ENCODE data around the gene FPR3.

FPR3 gene

DNA sequence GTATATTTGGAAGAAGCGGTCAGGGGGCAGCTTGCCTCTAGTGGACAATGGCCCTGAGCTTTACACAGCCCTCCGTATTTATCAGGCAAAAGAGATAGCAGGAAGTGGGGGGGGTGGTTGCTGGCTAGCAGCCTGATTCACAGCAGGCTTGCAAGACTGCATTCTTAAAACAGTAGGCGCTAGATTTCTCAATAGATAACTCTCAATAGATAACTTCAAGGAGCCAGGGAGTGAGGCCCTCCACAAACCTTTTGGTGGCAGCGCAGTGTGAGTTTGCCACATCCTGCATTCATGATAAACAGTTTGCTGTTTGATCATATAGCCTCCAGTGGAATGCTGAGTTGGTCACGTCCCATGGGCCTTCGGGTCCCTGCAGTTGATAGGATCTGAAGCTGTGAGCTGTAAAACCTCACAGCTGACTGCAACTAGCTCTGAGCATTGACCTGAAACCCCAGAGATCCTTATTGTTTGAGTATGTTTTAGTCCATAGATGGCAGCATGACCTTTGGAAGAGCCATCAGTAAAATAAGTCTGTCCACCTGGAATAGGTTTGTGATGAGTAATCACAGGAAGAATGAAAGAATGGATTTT lies 12.2 kb downstream of the FPR3 start:
- no peak for DNase-seq (ENCODE audit: low read depth in 2 of 2)

DNA sequence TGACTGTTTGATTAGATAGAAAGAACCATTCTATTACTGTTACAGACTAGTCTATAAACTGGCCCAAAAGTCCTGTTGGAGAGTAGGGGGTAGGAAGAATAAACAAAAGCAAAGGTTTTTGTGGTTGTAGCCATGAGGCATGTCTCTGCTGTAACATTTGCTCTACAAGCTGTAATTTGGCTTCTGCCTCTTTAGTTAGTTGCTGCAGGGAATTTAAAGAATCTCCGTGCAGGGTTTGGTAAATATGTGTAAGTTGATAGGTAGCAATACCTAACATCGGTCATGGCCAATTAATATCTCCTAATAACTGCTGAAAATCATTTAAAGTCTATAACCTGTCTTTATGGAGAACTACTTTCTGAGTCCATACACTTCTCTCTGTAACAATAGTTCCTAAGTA lies 13.0 kb downstream of the FPR3 start:
- DNase-seq (ENCODE audit: low read depth in 2 of 2) = no peak

DNA sequence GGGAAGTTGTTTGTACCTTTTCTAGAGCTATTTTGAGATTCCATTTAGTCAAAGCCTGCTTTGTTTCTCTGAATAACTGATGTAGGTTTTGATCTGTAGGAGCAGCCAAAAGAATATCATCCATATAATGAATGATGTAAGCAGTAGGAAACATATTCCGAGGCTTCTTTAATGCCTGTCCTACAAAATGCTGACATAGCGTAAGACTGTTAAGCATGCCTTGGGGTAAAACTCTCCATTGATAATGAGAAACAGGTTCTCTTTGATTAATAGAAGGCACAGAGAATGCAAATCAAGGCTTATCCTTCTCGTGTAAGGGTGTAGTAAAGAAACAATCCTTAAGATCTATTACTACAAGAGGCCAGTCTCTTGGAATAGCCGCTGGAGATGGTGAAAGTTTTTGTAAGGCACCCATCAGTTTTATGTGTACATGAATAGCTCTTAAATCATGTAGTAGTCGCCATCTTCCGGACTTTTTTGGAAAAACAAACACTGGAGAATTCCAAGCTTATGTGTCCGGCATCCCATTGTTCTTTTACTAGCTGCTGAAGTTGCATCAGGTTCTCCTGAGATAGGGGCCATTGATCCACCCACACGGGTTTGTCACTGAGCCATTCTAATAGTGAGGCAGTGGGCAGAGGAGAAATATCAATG lies 13.5 kb downstream of the FPR3 start:
- no peak for DNase-seq (ENCODE audit: low read depth in 2 of 2)

DNA sequence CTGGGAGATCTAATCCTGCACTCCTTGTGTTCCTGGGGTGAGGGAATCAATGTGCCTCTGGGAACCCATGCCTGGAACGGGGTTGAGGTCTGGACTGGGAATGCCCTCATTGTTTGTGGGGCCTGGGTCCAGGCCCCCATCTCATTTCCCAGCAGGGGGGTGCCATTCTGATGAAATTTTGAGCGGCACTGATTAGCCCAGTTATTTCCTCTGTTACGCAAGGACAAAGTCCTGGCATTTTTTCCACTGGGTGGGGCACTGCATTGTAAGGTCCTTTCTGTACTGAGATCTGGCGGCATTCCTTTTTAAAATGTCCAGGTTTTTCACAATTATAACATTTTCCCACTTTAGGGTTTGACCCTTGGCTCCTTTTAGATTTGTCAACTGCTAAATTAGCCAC lies 14.8 kb downstream of the FPR3 start:
- DNase-seq (ENCODE audit: low read depth in 2 of 2) = no peak

DNA sequence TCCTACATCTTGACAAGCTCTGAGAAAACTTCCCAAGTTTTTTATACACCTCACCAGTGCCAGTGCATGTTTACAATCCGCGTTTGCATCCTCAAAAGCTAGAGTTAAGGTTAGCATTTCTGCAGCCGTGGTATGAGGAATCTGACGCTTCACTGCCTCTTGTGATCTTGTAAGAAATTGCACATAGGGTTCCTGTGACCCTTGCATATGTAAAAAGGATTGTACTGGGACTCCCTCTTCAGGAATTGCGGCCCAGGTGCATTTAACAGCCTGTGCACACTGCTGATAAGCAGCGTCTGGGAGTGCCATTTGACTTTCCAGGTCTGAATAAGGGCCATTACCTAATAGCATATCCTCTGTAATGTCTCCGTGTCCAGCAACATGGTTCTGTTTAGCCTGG lies 15.3 kb downstream of the FPR3 start:
- DNase-seq (ENCODE audit: low read depth in 2 of 2) = no peak

DNA sequence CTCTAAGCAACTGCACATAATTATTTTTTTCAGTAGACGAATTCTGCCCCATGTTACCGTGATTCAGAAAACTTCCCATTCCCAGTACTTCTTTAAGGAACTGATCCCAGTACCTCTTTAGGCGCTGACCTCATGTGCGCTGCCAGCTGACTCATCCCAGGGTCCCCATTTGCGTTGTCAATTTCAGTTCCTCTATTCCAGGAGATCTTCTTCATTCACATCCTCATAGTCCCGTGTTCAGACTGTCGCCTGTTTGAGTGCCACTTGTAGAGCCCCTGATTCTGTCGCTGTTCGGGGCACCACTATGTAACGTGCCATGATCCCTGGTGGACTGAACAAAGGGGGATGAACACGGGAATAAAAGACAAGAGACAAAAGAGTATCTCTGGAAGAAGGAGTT lies 16.4 kb downstream of the FPR3 start:
- no peak for DNase-seq (ENCODE audit: low read depth in 2 of 2)

DNA sequence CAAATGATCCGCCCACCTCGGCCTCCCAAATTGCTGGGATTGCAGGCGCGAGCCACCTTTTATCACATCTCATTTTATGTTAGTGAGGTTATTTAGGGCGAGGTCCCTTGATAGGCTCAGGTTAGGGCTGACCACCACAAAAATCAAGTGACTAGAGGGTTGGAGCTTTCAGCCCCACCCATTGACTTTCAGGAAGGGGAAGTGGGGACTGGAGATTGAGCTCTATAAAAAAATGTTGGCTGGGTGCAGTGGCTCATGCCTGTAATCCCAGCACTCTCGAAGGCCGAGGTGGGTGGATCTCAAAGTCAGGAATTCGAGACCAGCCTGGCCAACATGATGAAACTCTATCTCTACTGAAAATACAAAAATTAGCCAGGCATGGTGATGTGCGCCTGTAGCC lies 20.1 kb downstream of the FPR3 start:
- no peak for DNase-seq (ENCODE audit: low read depth in 2 of 2)

DNA sequence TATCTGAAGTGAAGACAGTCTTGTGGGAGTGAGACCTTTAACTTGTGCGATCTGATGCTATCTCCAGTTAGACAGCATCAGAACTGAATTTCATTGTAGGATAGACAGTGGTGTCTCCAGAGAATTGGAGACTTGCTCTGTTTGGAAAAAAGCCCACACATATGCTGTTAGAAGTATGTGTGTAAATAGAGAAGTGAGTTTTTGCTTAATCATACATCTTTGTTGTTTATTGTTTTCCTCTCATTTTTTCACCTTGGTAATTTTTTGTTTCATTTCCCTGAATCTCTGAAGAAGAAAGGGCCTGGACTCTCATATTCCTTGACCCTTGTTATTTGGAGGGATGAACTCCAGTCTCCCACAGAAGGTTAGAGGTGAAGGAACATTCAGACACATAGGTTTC lies 21.8 kb downstream of the FPR3 start:
- DNase-seq (ENCODE audit: low read depth in 2 of 2) = no peak

DNA sequence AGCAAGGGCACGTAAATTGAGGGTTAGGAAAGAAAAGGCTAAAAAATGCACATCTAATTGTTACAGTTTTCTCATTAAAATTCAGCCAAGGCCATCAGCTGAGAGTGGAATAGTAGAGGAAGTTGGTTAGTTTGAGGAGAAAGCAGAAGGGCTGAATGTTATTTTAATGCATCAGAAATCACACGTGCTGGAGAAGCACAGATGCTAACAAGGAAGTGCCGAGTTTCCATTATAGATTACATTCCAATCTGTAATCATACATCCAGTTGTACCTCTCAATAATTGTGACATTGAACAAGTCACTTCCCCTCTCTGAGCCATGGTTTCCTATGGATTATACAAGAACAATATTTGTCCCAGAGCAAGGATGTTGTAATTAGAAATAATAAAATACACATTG lies 25.1 kb downstream of the FPR3 start:
- no peak for DNase-seq (ENCODE audit: low read depth in 2 of 2)

DNA sequence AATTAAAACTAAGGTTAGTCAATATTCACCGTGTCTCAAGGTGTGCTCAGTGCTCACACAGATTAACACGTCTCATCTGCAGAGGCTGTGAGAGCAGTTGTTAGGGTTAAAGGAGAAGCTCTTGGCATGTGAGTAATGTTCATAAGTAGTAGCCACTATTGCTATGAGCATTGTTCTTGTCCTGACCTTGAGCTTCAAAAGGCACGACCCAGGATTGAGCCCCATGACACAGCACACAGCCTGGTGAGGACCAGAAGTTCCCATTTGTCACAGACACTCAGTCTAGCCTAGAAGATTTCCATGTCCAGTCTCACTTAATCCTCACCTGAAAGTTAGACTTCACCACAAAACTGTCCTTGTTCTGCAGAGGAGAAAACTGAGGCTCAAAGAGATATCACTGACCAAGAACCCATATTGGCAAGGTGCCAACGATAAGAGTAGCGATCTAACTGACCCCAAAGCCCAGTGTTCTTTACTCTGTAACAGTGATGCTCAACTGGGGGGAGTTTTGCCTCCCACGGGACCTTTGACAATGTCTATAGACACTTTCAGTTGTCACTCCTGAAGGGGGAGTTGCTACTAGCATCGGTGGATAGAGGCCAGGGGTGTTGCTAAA lies 26.0 kb downstream of the FPR3 start:
- DNase-seq (ENCODE audit: low read depth in 2 of 2) = no peak

DNA sequence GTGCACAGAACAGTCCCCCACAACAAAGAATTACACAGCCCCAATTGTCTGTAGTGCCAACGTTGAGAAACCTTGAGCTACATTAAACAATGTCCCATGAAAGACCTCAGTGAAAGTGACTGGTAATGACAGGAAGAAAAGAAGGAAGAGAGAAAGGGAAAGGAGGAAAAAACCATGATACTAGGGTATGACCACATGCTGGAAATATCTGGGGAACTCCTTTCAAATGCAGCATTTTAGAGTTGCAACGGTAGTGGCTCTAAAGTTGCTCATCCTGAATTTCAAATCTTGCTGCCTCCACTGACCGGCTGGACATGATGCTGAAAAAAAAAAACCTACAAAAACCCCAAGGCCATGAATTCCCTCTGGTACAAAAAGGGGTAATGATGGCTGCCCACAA lies 26.5 kb downstream of the FPR3 start:
- DNase-seq (ENCODE audit: low read depth in 2 of 2) = no peak

DNA sequence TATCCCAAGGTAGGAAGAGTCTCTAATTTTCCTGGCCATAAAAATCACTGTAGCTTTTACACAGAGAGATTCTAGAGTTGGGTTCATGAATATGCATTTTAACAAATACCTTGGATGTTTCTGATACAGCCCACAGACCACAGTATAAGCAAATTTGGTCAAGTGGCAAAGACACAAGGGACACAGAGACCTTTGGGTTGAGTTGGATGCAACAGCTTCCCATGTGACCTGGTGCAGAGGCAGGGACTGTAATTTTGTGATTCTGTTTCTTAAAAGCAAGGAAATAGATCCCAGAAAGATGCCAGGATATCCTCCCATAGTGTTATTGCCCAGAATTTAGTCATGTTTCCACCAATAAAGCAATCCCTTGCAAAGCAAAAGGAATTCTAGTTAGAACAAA lies 27.0 kb downstream of the FPR3 start:
- no peak for DNase-seq (ENCODE audit: low read depth in 2 of 2)

DNA sequence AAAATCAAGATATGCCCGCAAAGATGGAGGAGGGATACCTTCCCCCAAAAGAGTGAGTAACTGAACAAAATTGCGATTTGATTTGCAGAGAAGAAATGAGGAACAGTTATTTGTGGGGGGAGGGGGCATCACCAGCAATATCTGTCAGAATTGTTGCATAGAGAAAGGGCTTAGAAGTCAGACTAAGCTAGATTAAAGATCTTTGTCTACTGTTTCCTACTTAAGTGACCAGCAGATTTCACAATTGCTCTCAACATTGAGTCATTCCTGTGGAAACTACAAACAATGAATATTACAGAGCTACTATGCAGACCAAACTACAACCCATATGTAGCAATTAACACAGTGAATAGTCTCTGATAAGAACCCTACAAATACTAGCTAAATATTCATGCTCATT lies 27.4 kb downstream of the FPR3 start:
- DNase-seq (ENCODE audit: low read depth in 2 of 2) = no peak

DNA sequence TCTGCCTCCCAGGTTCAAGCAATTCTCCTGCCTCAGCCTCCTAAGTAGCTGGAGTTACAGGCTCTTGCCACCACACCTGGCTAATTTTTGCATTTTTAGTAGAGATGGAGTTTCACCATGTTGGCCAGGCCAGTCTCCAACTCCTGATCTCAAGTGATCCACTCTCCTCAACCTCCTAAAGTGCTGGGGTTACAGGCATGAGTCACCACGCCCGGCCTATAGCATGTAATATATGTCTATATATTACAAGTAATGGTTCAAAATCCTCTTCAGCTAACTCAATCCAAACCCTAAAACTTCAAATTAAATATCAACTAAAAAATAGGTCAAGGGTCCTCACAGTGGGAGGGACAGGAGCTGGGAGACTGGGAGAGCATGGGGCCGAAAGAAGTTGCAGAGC lies 28.0 kb downstream of the FPR3 start:
- no peak for DNase-seq (ENCODE audit: low read depth in 2 of 2)

DNA sequence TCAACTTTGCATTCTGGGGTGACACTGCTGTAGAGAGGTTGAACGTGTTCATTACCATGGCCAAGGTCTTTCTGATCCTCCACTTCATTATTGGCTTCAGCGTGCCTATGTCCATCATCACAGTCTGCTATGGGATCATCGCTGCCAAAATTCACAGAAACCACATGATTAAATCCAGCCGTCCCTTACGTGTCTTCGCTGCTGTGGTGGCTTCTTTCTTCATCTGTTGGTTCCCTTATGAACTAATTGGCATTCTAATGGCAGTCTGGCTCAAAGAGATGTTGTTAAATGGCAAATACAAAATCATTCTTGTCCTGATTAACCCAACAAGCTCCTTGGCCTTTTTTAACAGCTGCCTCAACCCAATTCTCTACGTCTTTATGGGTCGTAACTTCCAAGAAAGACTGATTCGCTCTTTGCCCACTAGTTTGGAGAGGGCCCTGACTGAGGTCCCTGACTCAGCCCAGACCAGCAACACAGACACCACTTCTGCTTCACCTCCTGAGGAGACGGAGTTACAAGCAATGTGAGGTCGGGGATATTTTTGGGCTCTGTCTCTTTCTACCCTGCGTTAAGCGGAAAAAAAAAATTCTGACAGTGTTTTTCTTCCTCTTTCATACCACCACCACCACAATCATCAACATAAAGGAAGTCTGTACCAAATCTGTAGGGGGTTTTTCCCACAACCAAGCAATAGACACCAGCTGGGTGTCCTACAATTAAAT lies 29.5 kb downstream of the FPR3 start:
- DNase-seq (ENCODE audit: low read depth in 2 of 2) = no peak

DNA sequence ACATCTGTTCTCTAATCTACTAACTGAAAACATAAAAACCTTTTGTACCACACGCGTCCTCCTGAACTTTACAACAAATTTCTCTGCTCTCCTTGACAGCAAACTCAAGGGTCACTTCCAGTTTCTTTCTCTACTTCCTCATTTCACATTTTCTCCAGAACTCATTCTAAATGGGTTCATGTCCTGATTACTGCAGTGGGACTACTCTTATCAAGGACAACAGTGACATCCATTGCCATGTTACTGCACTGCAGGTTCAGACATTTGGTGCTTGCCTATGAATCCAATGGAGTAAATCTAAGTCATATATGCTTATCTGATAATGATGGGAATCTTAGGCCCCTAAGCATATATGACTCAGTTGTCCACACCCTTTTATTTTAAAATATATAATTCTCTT lies 35.3 kb downstream of the FPR3 start:
- no peak for DNase-seq (ENCODE audit: low read depth in 2 of 2)

DNA sequence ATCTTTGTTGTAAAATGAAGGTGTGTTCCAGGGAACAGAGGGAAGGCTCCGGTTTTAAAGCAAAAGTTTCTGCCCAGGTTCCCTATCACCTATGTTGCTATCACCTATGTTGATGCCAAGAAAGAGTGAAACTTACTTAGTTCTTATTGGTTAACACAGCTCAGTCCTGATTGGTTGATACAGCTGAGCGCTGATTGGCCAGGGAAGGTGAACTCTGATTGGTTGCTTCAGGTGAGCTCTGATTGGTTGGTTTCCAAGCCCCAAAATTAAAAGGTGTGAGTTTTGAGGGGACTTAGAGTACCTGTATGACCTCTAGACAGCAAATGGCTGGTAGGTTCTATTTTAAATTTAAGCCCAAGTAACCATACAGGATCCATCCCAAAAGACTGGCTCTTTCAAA lies 42.2 kb downstream of the FPR3 start:
- no peak for DNase-seq (ENCODE audit: low read depth in 2 of 2)

DNA sequence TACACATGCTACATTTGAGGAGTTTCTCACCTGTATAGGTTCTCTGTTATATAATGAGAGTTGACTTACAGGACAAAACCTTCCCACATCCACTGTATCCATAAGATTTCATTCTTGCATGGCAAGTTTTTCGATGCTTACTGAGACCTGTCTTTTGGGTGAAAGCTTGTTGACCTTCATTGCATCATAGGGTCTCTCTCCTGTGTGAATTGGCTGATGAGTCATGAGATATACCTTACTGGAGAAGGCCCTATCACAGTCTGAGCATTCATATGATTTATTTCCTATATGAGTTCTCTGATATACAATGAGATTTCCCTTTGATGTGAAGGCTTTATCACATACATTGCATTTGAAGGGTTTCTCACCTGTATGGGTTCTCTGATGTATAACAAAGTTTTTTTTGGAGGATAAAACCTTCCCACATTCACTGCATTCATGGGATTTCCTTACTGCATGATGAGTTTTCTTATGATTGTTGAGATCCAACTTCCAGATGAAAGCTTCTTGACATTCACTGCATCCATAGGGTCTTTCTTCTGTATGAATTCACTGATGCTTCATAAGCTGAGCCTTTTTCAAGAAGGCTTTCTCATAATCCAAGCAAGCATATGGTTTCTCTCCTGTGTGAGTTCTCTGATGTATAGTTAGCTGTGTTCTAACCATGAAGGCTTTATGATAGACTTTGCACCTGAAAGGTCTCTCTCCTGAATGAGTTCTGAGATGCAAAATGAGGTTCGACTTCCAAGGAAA lies 67.1 kb downstream of the FPR3 start:
- DNase-seq (ENCODE audit: low read depth in 2 of 2) = no peak

DNA sequence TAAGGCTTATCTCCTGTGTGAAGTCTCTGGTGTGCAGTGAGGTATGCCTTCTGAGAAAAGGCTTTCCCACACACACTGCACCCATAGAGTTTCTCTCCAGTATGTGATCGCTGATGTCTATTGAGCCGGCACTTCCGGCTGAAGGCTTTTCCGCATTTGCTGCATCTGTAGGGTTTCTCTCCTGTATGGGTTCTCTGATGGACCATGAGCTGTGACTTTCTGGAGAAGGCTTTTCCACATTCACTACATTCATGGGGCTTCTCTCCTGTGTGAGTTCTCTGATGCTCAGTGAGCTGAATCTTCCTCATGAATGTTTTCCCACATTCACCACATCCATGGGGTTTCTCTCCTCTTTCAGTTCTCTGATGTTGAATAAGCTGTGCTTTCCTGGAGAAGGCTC lies 78.1 kb downstream of the FPR3 start:
- DNase-seq (ENCODE audit: low read depth in 2 of 2) = no peak
